ENCODE results near the gene ECE1.

- no peak for TF ChIP-seq CTCF (IDR thresholded peaks at IDR 0.05; ENCODE audit: insufficient read depth, low read length, poor library complexity, severe bottlenecking)
- TF ChIP-seq EZH2phosphoT487 (conservative IDR thresholded peaks at IDR 0.05; ENCODE audit: low read length), result no peak
Observed at GRCh38 chr1:21297975-21298374, 7.7 kb upstream of the ECE1 start.

Measured in SU-DHL-6 (cell line).